ENCODE data around the gene MARCHF2. TPM values are rescaled to one million over a fixed set of nuclear protein-coding genes. Genes with fewer than 3 reads are reported as not detected.

Gene MARCHF2
- polyA plus RNA-seq, 1 of the 3 experiments (the other 2 are of a cell fraction): 57.2 TPM

DNA sequence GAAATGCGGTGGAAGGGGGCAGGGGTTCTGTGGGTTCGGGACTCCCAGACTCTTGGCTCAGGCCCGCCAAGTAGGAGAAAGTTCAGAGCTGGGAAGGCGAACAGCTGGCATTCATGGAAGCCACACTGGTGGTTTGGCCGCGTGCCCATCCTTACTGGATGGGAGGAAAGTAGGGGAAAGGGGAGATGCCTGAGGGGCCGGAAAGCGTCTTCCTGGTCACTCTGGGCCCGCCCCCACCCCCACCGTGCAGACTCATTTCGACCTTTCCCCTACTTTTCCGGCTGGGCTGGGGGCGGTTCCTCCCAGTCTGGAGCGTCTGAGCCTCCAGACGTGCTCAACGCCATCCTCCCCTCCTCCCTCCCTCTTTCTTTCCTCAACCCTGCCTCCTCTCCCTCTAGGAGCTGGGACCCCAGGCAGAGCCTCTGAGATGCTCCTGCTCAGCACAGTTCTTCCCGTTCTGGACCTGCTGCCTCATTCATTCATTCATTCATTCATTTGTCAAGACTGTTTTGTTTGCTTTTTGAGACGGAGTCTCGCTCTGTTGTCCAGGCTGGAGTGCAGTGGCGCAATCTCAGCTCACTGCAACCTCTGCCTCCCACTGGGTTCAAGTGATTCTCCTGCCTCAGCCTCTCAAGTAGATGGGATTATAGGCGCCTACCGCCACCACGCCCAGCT lies 45.6 kb upstream of the MARCHF2 start (continued):
- peak; percentile 66; the same call in 1 of the 2 replicates for TF ChIP-seq REST (IDR thresholded peaks at IDR 0.05; ENCODE audit: low read depth, low read length)
- no peak; the same call in 1 of the 2 replicates for TF ChIP-seq JUND (IDR thresholded peaks at IDR 0.05)
- TF ChIP-seq POLR2AphosphoS5 (IDR thresholded peaks at IDR 0.05; ENCODE audit: low read depth, low read length): peak; percentile 83
- TF ChIP-seq, protein P1, sequence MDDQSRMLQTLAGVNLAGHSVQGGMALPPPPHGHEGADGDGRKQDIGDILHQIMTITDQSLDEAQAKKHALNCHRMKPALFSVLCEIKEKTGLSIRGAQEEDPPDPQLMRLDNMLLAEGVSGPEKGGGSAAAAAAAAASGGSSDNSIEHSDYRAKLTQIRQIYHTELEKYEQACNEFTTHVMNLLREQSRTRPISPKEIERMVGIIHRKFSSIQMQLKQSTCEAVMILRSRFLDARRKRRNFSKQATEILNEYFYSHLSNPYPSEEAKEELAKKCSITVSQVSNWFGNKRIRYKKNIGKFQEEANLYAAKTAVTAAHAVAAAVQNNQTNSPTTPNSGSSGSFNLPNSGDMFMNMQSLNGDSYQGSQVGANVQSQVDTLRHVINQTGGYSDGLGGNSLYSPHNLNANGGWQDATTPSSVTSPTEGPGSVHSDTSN (IDR thresholded peaks at IDR 0.05): peak; percentile 73
- TF ChIP-seq RCOR1 (IDR thresholded peaks at IDR 0.05; ENCODE audit: low read length): peak; percentile 66
- TF ChIP-seq TEAD4 (IDR thresholded peaks at IDR 0.05; ENCODE audit: borderline replicate concordance, insufficient read depth): peak; percentile 84
- TF ChIP-seq, protein P2, sequence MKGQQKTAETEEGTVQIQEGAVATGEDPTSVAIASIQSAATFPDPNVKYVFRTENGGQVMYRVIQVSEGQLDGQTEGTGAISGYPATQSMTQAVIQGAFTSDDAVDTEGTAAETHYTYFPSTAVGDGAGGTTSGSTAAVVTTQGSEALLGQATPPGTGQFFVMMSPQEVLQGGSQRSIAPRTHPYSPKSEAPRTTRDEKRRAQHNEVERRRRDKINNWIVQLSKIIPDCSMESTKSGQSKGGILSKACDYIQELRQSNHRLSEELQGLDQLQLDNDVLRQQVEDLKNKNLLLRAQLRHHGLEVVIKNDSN (IDR thresholded peaks at IDR 0.05; ENCODE audit: borderline replicate concordance, low read depth): no peak
- peak; percentile 73; the same call in 1 of the 2 replicates for TF ChIP-seq SIN3A (IDR thresholded peaks at IDR 0.05; ENCODE audit: borderline replicate concordance, low read depth, low read length)
- TF ChIP-seq FOXJ3 (CRISPR knock-in tag; IDR thresholded peaks at IDR 0.05): no peak
- TF ChIP-seq MEF2A (IDR thresholded peaks at IDR 0.05; ENCODE audit: borderline replicate concordance, low read depth): no peak
- peak; percentile 23; the same call in 1 of the 2 replicates for TF ChIP-seq SMC3 (IDR thresholded peaks at IDR 0.05; ENCODE audit: low read depth, low read length)
- TF ChIP-seq IRF3 (IDR thresholded peaks at IDR 0.05; ENCODE audit: low read depth, low read length): no peak
- peak; percentile 79; a peak in 3 of 4 replicates for TF ChIP-seq EP300 (IDR thresholded peaks at IDR 0.05; ENCODE audit: borderline replicate concordance in 1 of 2, low read depth in 1 of 2, low read length in 1 of 2)
- peak; percentile 100 for TF ChIP-seq RXRA (IDR thresholded peaks at IDR 0.05; ENCODE audit: borderline replicate concordance, low read depth)
- no peak; the same call in none of the 2 replicates for TF ChIP-seq RAD21 (IDR thresholded peaks at IDR 0.05; ENCODE audit: low read length)
- peak; percentile 70; the same call in 1 of the 2 replicates for TF ChIP-seq ZBTB33 (IDR thresholded peaks at IDR 0.05; ENCODE audit: borderline replicate concordance, low read depth)
- TF ChIP-seq USF2 (IDR thresholded peaks at IDR 0.05; ENCODE audit: borderline replicate concordance, low read depth, low read length): no peak
- TF ChIP-seq, protein P3, sequence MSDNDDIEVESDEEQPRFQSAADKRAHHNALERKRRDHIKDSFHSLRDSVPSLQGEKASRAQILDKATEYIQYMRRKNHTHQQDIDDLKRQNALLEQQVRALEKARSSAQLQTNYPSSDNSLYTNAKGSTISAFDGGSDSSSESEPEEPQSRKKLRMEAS (IDR thresholded peaks at IDR 0.05; ENCODE audit: low read depth): peak; percentile 24; the same call in 1 of the 2 replicates
